ENCODE measurements around the gene SLC10A7. TPM values are rescaled to one million over a fixed set of nuclear protein-coding genes. Genes with fewer than 3 reads are reported as not detected.

Gene SLC10A7
- total and polyA plus RNA-seq, 2 of the 13 experiments (the other 11 are each of a cell fraction or from before 2014, with no cell fraction given), result 18.5 to 18.8 TPM

GRCh38 chr4:146494143-146494542 is 27.6 kb downstream of the SLC10A7 start:
- no TSS peak for BruUV-seq (replicated peaks)
- CTCF ChIA-PET (ENCODE audit: low intra/inter-chr PET ratio, low total read pairs), result no interaction called here
- Histone ChIP-seq H3K36me3 (replicated peaks in 1 of 2; ENCODE audit: control insufficient read depth in 1 of 2, insufficient read depth in 2 of 2, low read length in 2 of 2) (no peaks in the 10 kb centered on the region), H3K79me2 (ENCODE audit: insufficient read depth, low read length) (no peaks in the 10 kb centered on the region), H3K9ac (ENCODE audit: insufficient read depth, low read depth, low read length) (no peak overlapping the region), H4K20me1 (ENCODE audit: insufficient read depth, low read length) (no peaks in the 10 kb centered on the region), H2AFZ (ENCODE audit: low read length) (no peak overlapping the region), H3K4me2 (ENCODE audit: low read depth, low read length) (no peak overlapping the region), H3K4me1 (ENCODE audit: insufficient read depth, low read length) (no peaks in the 10 kb centered on the region), H3K27me3 (ENCODE audit: control insufficient read depth in 1 of 2, insufficient read depth in 2 of 2, low read length in 2 of 2) (no peaks in the 10 kb centered on the region), H3K27ac (ENCODE audit: extremely low read length, insufficient read depth, low read length) (no peak overlapping the region), H3K4me3 (replicated peaks in 1 of 3; ENCODE audit: insufficient read depth in 1 of 3, low read depth in 2 of 3, low read length in 3 of 3) (no peak overlapping the region), H3K9me3 (ENCODE audit: low read length) (no peaks in the 10 kb centered on the region)
- intact Hi-C loops (cut with micrococcal nuclease; ENCODE audit: unreplicated experiment) (no loop called here), in situ Hi-C loops (cut with HindIII; ENCODE audit: extremely low pct_ligation_motif_present, low pct_unique_long_range_greater_than_20kb) (no loop called here)
- DNase-seq (ENCODE audit: low spot score), result no peak
- ATAC-seq, result no peak
- POLR2A ChIA-PET, result no interaction called here
- FAIRE-seq, result no peak
- WGBS (ENCODE audit: low lambda C conversion rate), result 98% methylated on average over 6 of the region's 6 CpGs
- TF ChIP-seq AHR (CRISPR knock-in tag; IDR thresholded peaks at IDR 0.05) (no peak), BCLAF1 (IDR thresholded peaks at IDR 0.05) (no peak), DMAP1 (CRISPR knock-in tag; IDR thresholded peaks at IDR 0.05) (no peak), LCORL (IDR thresholded peaks at IDR 0.05) (no peak), LCORL (CRISPR knock-in tag; IDR thresholded peaks at IDR 0.05) (no peak), ZNF44 (CRISPR knock-in tag; IDR thresholded peaks at IDR 0.05) (no peak), ZNF552 (CRISPR knock-in tag; IDR thresholded peaks at IDR 0.05; ENCODE audit: borderline replicate concordance) (no peak), PCBP1 (IDR thresholded peaks at IDR 0.05; ENCODE audit: borderline replicate concordance, low read depth, low read length) (no peak)

DNA sequence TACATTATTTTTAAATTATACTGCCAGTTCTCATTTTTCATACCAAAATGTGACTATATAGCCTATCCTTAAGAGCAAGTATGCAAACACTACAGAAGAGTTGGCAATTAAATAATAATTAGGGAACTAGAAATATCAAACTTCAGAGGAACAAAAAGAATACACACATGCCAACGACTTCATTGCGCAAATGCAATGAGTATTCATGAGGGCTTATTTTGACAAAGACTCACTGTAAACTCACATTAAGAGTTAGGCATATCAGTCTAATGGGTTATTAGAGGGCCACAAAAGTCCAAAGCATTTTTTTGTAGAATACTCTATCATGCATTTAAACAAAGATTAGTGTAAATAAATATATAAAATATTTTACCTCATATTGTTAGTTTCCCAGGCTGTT is 31.6 kb downstream of the SLC10A7 start:
- Histone ChIP-seq H2AFZ (ENCODE audit: low read length) (no peak overlapping the region), H4K20me1 (ENCODE audit: insufficient read depth, low read length) (no peaks in the 10 kb centered on the region), H3K9ac (ENCODE audit: insufficient read depth, low read depth, low read length) (no peak overlapping the region), H3K36me3 (replicated peaks in 1 of 2; ENCODE audit: control insufficient read depth in 1 of 2, insufficient read depth in 2 of 2, low read length in 2 of 2) (no peaks in the 10 kb centered on the region), H3K4me1 (ENCODE audit: insufficient read depth, low read length) (no peaks in the 10 kb centered on the region), H3K4me3 (replicated peaks in 1 of 3; ENCODE audit: insufficient read depth in 1 of 3, low read depth in 2 of 3, low read length in 3 of 3) (no peak overlapping the region), H3K27me3 (ENCODE audit: control insufficient read depth in 1 of 2, insufficient read depth in 2 of 2, low read length in 2 of 2) (no peaks in the 10 kb centered on the region), H3K79me2 (ENCODE audit: insufficient read depth, low read length) (no peaks in the 10 kb centered on the region), H3K4me2 (ENCODE audit: low read depth, low read length) (no peak overlapping the region), H3K27ac (ENCODE audit: extremely low read length, insufficient read depth, low read length) (no peak overlapping the region), H3K9me3 (ENCODE audit: low read length) (no peaks in the 10 kb centered on the region)
- intact Hi-C loops (cut with micrococcal nuclease; ENCODE audit: unreplicated experiment) (no loop called here), in situ Hi-C loops (cut with HindIII; ENCODE audit: extremely low pct_ligation_motif_present, low pct_unique_long_range_greater_than_20kb) (no loop called here)
- WGBS (ENCODE audit: low lambda C conversion rate), result 95% methylated on average over 2 of the region's 2 CpGs
- CTCF ChIA-PET (ENCODE audit: low intra/inter-chr PET ratio, low total read pairs), result no interaction called here
- FAIRE-seq, result no peak
- BruUV-seq (replicated peaks), result no TSS peak
- no peak for ATAC-seq
- DNase-seq (ENCODE audit: low spot score), result no peak
- POLR2A ChIA-PET, result no interaction called here
- TF ChIP-seq, protein P1, sequence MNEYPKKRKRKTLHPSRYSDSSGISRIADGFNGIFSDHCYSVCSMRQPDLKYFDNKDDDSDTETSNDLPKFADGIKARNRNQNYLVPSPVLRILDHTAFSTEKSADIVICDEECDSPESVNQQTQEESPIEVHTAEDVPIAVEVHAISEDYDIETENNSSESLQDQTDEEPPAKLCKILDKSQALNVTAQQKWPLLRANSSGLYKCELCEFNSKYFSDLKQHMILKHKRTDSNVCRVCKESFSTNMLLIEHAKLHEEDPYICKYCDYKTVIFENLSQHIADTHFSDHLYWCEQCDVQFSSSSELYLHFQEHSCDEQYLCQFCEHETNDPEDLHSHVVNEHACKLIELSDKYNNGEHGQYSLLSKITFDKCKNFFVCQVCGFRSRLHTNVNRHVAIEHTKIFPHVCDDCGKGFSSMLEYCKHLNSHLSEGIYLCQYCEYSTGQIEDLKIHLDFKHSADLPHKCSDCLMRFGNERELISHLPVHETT (CRISPR knock-in tag; conservative IDR thresholded peaks at IDR 0.05), result no peak
- TF ChIP-seq TFE3 (CRISPR knock-in tag; IDR thresholded peaks at IDR 0.05) (no peak), TCF12 (IDR thresholded peaks at IDR 0.05) (no peak), TCF12 (CRISPR knock-in tag; IDR thresholded peaks at IDR 0.05) (no peak), HOXD1 (CRISPR knock-in tag; IDR thresholded peaks at IDR 0.05) (no peak), FOXP4 (CRISPR knock-in tag; IDR thresholded peaks at IDR 0.05) (no peak)

Data from HepG2 (cell line).